KMS-11 (cell line): ENCODE results near the gene MTMR12.

ENCODE experiments used
- H2AFZ ChIP-seq: fragments of 200-600 bp; sonication (generic); 2 replicates; pipeline ENCODE4 v1.6.1; 2016; ENCODE audit warnings: antibody characterized with exemption, mixed run types, low read depth
- H3K27ac ChIP-seq: fragments of 200-600 bp; sonication (generic); 2 replicates; pipeline ENCODE4 v1.6.1; 2016; ENCODE audit warnings: mild to moderate bottlenecking, mixed run types
- H3K27me3 ChIP-seq: fragments of 200-600 bp; sonication (generic); 2 replicates; pipeline ENCODE4 v1.6.1; 2017; ENCODE audit warnings: mild to moderate bottlenecking, low read depth, mixed run types, moderate library complexity; ENCODE audit not compliant: insufficient read depth
- H3K36me3 ChIP-seq: fragments of 200-600 bp; sonication (generic); 2 replicates; pipeline ENCODE4 v1.6.1; 2017; ENCODE audit warnings: mild to moderate bottlenecking, mixed run types; ENCODE audit not compliant: insufficient read depth
- H3K4me1 ChIP-seq: fragments of 200-600 bp; sonication (generic); 2 replicates; pipeline ENCODE4 v1.6.1; 2016; ENCODE audit warnings: mild to moderate bottlenecking, low read depth, mixed run types; ENCODE audit not compliant: poor library complexity, severe bottlenecking
- H3K4me2 ChIP-seq: fragments of 200-600 bp; sonication (generic); 2 replicates; pipeline ENCODE4 v1.7.0; 2016; ENCODE audit warnings: mild to moderate bottlenecking, mixed run types
- H3K4me3 ChIP-seq: fragments of 200-600 bp; sonication (generic); IDR thresholded peaks from 2 replicates; pipeline ENCODE4 v1.6.1; 2017; ENCODE audit warnings: low read depth, low read length, mixed read lengths; ENCODE audit not compliant: insufficient read depth
- H3K79me2 ChIP-seq: fragments of 200-600 bp; sonication (generic); 2 replicates; pipeline ENCODE4 v1.6.1; 2016; ENCODE audit warnings: low read depth, mixed run types; ENCODE audit not compliant: insufficient read depth
- H3K9ac ChIP-seq: fragments of 200-600 bp; sonication (generic); 2 replicates; pipeline ENCODE4 v1.6.1; 2016; ENCODE audit warnings: mild to moderate bottlenecking, mixed run types
- H4K20me1 ChIP-seq: fragments of 200-600 bp; sonication (generic); 2 replicates; pipeline ENCODE4 v1.6.1; 2016; ENCODE audit warnings: mild to moderate bottlenecking, mixed run types; ENCODE audit not compliant: insufficient read depth
- TF ChIP-seq, protein P1 (sequence below): fragments of 200-600 bp; sonication (generic); conservative IDR thresholded peaks from 2 replicates; pipeline ENCODE4 v1.6.1; 2017; ENCODE audit warnings: low read depth, mild to moderate bottlenecking, antibody characterized with exemption, low read length, moderate library complexity, mixed read lengths

The MTMR12 gene

DNA sequence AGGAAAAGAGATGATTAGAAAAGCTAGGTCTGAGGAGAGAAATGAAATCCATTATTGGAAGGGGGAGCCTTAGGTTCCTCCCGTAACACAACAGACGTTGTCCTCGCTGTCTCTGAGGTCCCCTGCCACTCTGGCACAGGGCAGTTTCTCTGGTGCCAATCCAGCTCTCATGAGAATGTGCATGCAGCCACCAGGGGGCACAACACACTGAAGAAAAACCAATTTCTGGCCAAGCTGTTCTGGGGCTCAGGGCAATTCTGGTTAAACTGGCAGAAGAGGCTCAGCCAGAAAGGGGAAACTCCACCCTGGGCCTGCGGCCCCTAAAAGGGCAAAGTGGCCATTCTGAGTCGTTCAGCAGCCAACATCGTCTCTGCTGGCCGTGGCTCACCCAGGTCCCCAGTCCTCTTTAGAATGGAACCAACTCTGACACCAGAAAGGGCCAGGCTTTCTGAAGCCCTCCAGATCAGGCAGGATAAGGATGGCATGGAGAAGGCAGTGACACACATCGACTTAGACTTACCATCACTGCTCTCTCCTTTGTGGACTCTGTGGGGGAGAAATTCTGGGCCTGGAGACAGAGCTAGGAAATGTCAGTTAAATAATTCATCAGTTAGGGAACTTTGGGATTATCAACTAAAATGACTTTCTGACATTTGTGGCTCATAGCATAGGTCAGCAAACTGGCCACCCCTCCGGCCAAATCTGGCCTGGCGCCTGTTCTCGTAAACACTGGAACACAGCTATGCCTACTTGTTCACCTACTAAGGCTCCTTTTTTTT lies 80.1 kb downstream of the MTMR12 start:
- no peak overlapping the region; the same call in 1 of the 2 replicates for H3K4me2 ChIP-seq
- H3K27me3 ChIP-seq: no peaks in the 10 kb centered on the region
- no peak overlapping the region for H3K9ac ChIP-seq
- H3K79me2 ChIP-seq: no peaks in the 10 kb centered on the region
- no peak overlapping the region for H2AFZ ChIP-seq
- H3K27ac ChIP-seq: no peak overlapping the region; the same call in 1 of the 2 replicates
- peaks cover 22% of the 10 kb centered on the region for H3K4me1 ChIP-seq
- H3K4me3 ChIP-seq: no peak overlapping the region
- no peaks in the 10 kb centered on the region for H4K20me1 ChIP-seq
- TF ChIP-seq, protein P1, sequence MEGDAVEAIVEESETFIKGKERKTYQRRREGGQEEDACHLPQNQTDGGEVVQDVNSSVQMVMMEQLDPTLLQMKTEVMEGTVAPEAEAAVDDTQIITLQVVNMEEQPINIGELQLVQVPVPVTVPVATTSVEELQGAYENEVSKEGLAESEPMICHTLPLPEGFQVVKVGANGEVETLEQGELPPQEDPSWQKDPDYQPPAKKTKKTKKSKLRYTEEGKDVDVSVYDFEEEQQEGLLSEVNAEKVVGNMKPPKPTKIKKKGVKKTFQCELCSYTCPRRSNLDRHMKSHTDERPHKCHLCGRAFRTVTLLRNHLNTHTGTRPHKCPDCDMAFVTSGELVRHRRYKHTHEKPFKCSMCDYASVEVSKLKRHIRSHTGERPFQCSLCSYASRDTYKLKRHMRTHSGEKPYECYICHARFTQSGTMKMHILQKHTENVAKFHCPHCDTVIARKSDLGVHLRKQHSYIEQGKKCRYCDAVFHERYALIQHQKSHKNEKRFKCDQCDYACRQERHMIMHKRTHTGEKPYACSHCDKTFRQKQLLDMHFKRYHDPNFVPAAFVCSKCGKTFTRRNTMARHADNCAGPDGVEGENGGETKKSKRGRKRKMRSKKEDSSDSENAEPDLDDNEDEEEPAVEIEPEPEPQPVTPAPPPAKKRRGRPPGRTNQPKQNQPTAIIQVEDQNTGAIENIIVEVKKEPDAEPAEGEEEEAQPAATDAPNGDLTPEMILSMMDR: peak; percentile 93
- no peaks in the 10 kb centered on the region for H3K36me3 ChIP-seq

DNA sequence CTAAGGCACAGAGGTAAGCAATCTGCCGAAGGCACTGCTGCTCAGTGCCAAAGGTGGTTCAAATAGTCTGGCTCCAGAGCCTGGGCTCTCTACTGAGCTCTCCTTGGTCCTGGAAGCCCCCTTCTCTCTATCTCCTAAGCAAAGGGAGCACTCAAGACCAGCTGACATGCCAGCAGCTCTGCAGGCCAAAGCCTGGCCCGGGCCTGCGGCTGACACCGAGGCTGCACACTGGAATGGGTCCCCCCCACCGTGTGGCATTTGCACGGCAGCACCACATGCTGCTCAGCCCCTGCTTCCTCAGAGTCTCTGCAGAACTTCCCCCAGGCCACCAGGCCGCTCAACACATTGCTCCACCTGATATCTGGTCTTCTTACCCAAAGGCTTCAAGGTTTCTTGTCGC lies 80.8 kb downstream of the MTMR12 start:
- H3K27me3 ChIP-seq: no peaks in the 10 kb centered on the region
- H2AFZ ChIP-seq: no peak overlapping the region
- H4K20me1 ChIP-seq: no peaks in the 10 kb centered on the region
- peaks cover 22% of the 10 kb centered on the region for H3K4me1 ChIP-seq
- H3K79me2 ChIP-seq: no peaks in the 10 kb centered on the region
- TF ChIP-seq, protein P1: no peak
- H3K9ac ChIP-seq: no peak overlapping the region
- H3K4me3 ChIP-seq: no peak overlapping the region
- no peak overlapping the region; the same call in 1 of the 2 replicates for H3K27ac ChIP-seq
- no peak overlapping the region for H3K4me2 ChIP-seq
- H3K36me3 ChIP-seq: no peaks in the 10 kb centered on the region

DNA sequence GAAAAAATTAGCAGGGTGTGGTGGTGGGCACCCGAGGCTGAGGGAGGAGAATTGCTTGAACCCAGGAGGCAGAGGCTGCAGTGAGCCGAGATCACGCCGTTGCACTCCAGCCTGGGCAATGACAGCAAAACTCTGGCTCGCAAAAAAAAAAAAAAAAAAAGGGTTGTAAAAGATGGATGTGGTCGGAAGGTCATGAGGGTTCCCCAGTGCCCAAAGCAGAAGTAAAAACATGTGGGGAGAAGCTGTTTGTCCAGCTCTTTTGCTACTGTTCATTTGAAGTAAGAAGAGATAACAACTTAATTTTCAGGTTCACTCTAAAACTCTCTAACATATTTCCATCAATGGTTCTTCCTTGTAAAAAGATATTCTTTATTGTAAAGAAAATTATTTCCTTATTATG lies 81.5 kb downstream of the MTMR12 start:
- Histone ChIP-seq H3K4me2 (no peak overlapping the region), H3K4me3 (no peak overlapping the region), H3K36me3 (no peaks in the 10 kb centered on the region), H3K27me3 (no peaks in the 10 kb centered on the region), H3K79me2 (no peaks in the 10 kb centered on the region), H4K20me1 (no peaks in the 10 kb centered on the region), H3K4me1 (peaks cover 22% of the 10 kb centered on the region), H3K27ac (no peak overlapping the region), H2AFZ (no peak overlapping the region), H3K9ac (no peak overlapping the region)
- TF ChIP-seq, protein P1: no peak

DNA sequence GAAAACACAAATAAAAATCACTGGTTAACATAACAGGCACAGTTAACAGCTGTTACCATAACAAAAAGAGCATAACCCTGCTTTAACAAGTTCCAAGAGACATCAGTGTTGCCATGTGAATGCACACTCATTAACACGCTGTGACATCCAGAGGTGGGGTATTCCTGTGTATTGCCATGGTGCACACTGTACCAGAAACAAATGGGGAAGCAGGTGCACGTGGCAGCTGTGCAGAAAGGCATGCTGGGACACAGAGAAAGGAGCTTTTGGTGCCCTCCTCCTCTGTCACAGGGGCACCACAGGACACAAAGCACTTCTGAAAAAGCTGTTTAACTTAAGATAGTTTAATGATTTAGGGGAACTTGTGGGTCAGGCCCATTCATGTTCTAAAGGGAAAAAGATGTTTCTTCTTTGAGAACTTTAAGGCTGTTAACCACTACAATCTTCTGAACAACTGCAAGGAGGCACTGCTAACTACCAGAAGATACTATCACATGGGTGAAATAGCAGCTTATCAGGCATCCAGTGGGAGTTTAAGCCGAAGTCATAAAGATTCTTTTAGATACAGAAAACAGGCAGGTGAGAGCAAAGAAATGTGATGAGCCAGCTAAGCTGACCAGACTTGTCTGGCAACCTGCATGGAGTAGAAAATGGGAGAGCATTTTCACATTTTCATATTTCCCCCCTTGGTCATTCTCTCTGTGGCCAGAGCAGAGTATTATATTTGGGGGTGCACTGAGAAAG lies 82.2 kb downstream of the MTMR12 start:
- Histone ChIP-seq H2AFZ (no peak overlapping the region), H3K4me2 (peak overlapping the region; percentile 6; the same call in 1 of the 2 replicates), H4K20me1 (no peaks in the 10 kb centered on the region), H3K4me1 (peaks cover 22% of the 10 kb centered on the region), H3K27me3 (no peaks in the 10 kb centered on the region), H3K4me3 (no peak overlapping the region), H3K27ac (peak overlapping the region; percentile 14; the same call in 1 of the 2 replicates), H3K79me2 (no peaks in the 10 kb centered on the region), H3K36me3 (no peaks in the 10 kb centered on the region), H3K9ac (no peak overlapping the region)
- TF ChIP-seq, protein P1: no peak
